GM18861 (cell line): ENCODE results near the gene NGEF.

Experiments used
- ATAC-seq: cut with Tn5 transposase; IDR thresholded peaks from one replicate; pipeline ENCODE4 v1.9.1; 2021; ENCODE audit not compliant: unreplicated experiment

NGEF gene

DNA sequence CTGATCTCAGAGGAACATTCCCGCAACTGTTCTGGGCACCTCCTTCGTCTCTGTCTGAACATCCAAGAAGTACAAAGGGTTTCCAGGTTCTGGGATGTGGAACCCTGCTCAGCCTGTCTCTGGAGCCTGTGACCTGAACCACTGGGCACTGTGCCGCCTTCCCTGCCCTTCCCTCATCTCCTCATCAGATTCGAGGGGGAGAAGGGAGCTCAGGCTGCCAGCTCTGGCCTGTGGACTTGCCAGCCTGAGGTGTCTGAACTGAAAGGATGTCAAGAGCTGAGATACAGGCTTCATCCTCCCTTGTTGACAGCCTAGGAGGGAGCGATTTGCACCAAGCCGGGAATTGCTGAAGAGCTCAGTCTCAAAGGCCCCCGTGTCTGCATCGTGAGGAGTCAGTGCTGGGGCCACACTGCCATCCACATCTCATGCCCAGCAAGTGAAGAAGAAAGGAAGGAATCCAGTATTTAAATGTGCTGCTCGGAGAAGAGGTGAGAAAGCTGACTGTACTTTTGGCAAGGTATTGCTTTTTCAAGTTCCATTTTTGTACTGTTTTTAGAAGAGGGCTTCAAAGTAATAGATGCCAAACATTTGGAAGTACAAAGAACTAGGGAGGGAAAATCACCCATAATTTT, 32.0 kb upstream of the NGEF start:
- ATAC-seq = no peak

- ATAC-seq = no peak
These were observed 29.5 kb upstream of the NGEF start for GRCh38 chr2:233042549-233042948.

GRCh38 chr2:233041722-233042323, 28.8 kb upstream of the NGEF start:
- ATAC-seq = no peak

DNA sequence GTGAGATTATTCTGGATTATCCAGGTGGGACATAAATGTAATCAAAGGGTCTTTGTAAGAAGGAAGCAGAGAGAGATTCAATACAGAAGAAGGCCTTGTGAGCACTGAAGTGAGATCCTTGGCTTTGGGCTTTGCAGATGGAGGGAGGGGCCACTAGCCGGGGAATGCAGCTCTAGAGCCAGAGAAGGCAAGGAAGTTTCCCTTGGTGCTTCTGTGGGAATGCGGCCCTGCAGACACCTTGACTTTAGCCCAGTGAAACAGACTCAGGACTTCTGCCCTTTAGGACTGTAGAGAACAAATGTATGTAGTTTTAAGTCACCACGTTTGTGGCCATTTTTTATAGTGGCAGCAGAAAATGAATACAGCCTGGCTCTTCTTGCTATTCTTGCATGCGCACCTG, 27.5 kb upstream of the NGEF start:
- ATAC-seq = no peak

GRCh38 chr2:233039846-233040530, 26.9 kb upstream of the NGEF start:
- no peak for ATAC-seq

DNA sequence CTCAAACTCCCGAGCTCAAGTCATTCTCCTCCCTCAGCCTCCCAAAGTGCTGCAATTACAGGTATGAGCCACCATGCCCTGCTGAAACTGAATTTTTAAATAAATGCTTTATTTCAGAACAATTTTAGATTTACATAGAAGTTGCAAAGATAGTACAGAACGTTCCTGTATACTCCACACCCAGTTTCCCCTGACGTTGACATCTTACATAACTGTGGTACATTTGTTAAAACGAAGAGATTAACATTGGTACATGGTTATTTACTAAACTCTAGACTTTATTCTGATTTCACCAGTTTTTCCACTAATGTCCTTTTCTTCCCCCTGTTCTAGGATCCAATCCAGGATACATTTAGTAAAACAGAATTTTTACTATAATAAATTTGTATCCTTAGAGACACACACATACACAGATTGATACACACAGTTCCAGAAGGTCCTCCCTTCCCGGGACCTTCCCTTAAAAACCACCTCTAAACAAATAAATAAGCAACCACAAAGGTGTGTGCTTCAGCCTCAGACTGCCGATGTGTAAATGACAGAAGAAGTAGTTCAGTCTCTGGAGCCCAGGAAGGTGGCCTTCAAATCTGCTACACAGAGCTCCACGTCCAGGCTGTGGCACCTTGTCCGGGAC, 26.3 kb upstream of the NGEF start:
- ATAC-seq = no peak

DNA sequence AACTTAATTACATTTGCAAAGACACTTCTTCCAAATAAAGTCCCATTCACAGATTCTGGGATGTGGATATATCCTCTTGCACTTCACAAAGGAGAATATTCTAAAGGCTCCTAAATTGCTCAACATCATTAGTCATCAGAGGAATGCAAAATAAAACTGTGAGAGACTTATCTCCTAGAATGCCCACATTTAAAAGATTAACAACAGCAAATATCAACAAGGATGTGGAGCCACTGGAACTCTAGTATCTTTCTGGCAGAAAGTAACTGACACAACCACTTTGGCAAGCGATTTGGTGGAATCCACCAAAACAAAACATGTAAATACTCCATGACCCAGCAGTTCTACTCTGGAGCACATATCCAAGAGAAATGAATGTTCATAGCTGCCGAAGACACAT, 24.0 kb upstream of the NGEF start:
- no peak for ATAC-seq

DNA sequence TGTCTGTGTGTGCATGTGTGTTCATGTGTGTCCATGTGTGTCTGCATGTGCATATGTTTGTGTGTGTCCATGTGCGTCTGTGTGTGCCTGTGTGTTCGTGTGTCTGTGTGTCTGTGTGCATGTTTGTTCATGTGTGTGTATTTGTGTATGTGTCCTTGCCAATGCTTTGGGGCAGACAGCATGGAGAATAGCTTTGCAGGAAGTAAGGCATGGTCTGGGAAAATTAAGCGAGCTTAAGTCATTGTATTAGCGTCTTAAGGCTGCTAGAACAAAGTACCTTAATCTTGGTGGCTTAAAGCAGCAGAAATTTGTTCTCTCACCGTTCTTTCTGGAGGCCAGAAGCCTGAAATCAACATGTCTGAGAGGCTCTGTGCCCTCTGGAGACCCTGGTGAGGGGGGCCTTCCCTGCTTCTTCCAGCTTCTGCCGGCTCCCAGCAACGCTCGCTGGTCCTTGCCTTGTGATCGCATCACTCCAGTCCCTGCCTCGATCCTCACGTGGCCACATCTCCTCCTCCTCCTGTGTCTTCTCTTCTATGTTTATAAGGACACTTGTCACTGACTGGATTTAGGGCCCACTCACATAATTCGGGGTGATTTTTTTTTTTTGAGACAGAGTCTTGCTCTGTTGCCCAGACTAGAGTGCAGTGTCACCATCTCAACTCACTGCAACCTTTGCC, 23.2 kb upstream of the NGEF start:
- no peak for ATAC-seq

DNA sequence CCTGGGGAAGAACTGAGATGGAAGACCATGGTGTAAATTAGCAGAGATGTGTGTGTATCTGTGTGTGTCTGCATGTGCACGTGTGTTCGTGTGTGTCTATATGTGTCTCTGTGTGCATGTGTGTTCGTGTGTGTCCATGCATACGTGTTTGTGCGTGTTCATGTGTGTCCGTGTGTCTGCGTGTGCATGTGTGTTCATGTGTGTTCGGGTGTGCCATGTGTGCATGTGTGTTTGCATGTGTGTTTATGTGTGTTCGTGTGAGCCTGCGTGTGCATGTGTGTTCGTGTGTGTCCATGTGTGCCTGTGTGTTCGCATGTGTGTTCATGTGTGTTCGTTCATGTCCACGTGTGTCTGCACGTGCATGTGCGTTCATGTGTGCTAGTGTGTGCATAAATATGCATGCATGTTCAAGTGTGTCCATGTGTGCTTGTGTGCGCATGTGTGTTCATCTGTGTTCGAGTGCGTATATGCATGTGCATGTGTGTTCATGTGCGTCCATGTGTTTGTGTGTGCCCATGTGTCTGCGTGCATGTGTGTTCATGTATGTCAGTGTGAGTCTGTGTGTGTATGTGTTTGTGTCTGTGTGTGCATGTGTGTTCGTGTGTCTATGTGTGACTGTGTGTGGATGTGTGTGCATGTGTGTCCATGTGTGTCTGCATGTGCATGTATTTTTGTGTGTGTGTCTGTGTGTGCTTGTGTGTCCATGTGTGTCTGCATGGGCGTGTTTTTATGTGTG, 22.5 kb upstream of the NGEF start:
- no peak for ATAC-seq

GRCh38 chr2:233034091-233034882, 21.2 kb upstream of the NGEF start:
- no peak for ATAC-seq

DNA sequence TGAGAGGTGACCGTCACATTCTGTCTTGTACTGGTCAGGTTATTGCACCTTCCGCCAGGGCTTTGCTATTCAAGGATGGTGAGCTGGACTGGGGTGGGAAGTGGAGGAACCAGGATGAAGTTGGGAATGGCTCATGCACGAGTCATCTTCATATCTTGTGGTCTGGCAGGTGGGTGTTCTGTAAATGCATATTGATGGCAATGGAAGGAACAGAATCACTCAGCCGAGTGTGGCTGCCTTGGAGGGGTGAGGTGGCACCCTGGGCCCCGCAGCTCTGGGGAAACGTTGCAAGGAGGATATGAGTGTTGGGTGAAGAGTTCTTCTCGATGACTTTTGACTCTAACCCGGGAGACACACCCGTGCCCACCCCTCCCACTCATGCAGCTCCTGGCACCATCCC, 20.6 kb upstream of the NGEF start:
- no peak for ATAC-seq

GRCh38 chr2:233032551-233033320, 19.7 kb upstream of the NGEF start, which contains the start of gene NEU2:
TSS of gene NEU2 (plus strand) at chr2:233032672. CDS start at chr2:233032672, 0 bp downstream.
- ATAC-seq = no peak

- no peak for ATAC-seq
These were observed 18.8 kb upstream of the NGEF start for GRCh38 chr2:233031556-233032500.

GRCh38 chr2:233029321-233029720, 16.3 kb upstream of the NGEF start:
- ATAC-seq = no peak

- no peak for ATAC-seq
These were observed 13.2 kb upstream of the NGEF start for GRCh38 chr2:233026198-233026813.

- no peak for ATAC-seq
These were observed 12.7 kb upstream of the NGEF start for GRCh38 chr2:233025706-233026105.

DNA sequence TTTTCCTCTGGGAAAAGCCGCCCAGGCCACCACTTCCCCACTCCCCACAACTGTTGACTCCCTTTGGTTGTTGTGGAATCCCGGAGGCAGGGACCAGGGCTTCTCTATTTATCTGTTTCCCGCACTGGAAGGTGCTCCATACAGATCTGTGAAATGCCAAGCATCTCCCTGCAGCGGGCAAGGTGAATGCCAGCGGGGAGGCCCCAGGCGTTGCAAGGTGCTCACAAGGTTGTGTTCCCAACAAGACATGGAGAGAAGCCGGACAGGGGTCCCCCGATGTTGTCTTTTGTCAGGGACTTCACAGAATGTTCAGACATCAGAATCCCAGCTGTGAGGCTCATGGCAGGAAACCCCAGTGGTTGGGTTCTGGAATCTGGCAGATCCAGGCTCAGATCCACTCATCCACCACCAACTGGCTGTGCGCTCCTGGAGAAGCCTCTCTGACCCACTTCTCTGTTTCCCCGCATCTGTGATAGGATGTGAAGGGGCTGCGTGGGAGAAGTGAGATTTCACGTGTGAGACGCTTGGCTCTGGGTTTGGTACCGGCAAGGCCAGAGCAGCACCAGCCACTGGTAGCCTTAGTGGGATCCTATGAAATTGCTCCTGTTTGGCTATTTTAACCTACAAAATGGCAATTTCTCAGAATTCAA, 10.8 kb upstream of the NGEF start:
- ATAC-seq = no peak
